GM18508 (cell line): ENCODE data around the gene PAOX.

ENCODE experiments used
- ATAC-seq: cut with Tn5 transposase; IDR thresholded peaks from one replicate; pipeline ENCODE4 v1.9.1; 2021; ENCODE audit warnings: moderate number of reproducible peaks; ENCODE audit not compliant: insufficient read depth, unreplicated experiment

The PAOX gene

DNA sequence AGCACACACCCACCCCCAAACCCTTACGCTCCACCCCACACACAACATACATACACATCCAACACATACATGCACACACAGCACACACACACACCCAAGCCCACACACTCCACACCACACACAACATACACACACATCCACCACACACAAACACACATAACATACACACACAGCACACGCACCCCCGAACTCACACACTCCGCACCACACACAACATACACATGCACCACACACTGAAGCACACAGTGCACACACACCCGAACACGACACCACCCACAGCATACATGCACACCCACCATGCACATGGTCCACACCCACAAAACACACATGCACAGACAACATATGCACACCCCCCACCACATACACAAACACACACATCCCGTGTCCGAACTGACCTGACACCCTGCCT is 29.9 kb upstream of the PAOX start:
- no peak for ATAC-seq

- ATAC-seq = no peak
Observed at GRCh38 chr10:133349577-133350011, 29.5 kb upstream of the PAOX start.

DNA sequence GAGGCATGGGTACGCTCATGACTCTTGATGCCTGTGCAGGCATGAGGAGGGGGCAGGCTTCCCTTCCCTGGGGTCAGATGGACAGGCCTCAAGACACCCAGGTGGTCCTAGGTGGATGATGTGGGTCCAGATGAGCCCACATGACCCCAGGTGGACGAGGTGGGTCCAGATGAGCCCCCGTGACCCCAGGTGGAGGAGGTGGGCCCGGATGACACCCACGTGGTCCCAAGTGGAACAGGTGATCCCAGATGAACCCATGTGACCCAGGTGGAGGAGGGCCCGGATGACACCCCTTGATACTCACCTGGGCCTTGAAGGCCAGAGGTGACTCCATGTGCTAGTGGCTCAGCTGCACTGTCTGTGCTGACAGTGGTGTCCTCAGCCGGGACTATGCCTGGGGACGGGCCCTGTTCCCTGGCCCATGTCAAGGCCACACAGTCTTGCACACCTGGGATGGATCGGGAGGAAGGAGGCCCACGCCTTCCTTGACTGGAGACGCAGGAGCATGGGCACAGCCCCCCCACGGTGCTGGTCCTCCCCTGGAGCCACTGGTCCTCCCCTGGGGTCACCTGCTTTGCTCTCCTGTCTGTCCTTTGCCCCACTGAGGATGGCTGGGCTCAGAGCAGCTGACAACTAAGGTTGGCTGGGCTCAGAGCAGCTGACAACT is 28.6 kb upstream of the PAOX start:
- ATAC-seq = no peak

GRCh38 chr10:133350950-133351329 is 28.1 kb upstream of the PAOX start:
- no peak for ATAC-seq

- ATAC-seq = no peak
Observed at GRCh38 chr10:133351408-133352318, 27.4 kb upstream of the PAOX start.

DNA sequence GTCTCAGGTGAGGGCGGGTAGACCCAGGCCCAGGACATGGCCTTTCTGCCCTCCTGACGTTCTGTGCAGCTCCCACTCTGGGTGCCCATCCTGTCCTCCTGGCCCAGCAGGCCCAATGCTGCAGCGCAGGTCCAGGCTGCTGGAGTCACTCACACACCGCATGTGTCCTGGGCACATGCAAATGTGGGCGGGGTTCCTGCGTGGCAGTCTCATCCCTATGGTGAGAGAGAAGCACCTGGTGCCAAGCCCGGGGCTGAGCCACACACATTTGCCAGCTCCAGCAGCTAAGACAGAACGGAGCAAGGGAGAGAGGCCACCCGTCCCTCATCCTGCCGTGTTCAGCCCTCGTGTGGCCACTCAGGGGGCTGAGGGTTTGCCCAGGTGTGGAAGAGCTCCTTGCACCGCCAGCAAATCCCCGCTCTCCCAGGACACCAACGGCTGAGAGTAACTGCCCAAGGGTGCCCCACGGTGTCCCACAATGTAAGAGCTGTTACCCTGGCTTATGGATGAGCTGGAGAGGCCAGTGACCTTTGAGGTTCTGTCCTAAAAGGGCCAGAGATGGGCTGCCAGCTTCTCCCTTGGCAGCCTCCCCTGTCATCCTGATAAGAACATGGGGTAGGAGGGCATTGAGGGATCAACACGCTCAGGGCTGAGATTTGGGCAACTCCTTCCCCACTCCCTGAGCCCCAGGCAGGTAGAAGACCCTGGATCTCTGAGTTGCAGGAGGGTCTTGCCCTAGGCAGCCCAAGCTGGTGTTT is 25.7 kb upstream of the PAOX start:
- ATAC-seq = no peak

DNA sequence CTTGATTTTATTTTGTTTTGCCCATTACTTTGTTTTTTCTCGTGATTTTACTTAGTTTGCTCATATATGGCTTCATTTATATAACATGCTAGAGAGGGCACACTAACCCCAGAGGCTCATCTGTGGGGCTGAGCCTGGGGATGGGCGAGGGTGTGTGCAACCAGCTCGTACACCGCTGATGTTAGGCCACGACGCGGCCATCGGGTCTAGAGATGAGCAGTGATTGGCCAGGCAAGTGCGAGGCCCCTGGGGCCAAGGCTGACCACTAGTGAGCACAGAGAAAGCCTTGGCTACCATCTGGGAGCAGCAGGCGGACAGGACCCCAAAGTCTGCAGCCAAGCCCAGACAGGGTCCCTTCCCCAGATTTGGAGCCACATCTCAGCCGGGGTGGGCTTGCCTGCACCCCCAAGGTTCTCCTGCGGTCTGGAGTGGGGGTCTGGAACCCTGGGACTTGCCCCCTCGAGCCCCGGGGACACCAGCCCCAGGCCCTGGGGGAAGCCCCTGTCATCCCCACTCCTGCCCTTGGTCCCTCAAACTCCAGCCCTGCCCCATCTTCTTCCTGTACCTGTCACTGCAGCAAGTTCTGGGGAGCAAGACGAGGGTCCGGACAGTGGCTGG is 25.0 kb upstream of the PAOX start:
- ATAC-seq = no peak

DNA sequence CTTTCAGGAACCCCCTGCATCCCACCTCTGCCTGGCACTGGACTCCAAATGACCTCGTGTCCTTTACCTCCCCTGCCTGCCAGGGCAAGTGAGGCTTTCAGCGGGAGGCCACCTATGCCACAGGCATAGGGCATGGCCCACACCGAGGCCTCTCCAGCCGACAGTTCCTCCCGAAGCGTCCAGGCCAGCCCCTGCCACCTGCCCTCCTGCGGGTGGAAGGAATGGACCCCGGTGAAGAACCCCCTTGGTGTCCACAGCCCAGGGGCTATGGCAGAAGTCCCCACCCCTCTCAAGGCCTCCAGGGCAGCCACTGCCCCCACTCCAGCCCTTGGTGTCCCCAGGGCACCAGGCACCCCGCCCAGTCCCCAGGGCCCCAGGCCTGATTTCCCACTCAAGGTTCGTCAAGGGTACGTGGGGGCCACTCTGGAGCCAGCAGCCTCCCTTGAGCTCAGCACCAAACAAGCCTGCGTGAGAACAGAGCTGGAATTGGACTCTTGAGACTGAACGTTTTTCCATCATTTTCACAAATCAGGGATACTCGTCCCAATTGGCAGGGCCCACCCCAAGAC is 24.3 kb upstream of the PAOX start:
- no peak for ATAC-seq

- no peak for ATAC-seq
Observed at GRCh38 chr10:133355266-133355665, 23.8 kb upstream of the PAOX start.

GRCh38 chr10:133355991-133356390 is 23.1 kb upstream of the PAOX start:
- ATAC-seq = no peak

DNA sequence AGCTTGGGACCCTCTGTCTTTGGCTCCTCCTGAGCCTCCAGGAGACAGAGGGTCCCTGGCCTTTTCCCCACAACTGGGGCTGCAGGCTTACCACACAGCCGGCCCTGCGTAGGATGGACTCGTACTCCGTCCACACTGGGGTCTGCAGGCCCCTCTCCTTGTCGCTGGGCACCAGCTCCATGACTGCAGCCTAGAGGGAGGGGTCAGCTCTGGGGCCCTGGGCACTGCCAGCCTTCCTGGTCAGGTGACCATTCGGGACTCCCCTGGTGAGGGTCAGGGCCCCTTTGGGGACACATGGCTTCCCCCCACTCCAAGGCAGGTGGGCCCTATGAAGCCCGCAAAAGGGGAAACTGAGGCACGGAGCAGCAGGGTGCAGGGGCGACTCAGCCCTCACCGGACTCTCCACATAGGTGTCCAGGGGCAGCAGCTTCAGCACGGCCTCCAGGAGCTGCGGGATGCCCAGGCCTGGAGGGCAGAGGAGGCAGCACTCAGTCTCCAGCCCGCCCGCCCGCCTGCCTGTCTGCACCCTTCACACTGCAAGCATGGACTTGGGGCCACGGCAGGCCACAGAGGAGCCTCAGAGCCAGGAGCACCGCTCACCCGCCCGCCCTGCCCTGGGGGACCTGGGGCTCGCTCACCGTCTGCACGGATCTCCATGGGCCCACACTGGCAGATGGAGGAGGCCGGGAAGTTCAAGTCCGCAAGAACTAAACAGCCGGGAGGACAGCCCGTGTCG is 22.3 kb upstream of the PAOX start:
- no peak for ATAC-seq

DNA sequence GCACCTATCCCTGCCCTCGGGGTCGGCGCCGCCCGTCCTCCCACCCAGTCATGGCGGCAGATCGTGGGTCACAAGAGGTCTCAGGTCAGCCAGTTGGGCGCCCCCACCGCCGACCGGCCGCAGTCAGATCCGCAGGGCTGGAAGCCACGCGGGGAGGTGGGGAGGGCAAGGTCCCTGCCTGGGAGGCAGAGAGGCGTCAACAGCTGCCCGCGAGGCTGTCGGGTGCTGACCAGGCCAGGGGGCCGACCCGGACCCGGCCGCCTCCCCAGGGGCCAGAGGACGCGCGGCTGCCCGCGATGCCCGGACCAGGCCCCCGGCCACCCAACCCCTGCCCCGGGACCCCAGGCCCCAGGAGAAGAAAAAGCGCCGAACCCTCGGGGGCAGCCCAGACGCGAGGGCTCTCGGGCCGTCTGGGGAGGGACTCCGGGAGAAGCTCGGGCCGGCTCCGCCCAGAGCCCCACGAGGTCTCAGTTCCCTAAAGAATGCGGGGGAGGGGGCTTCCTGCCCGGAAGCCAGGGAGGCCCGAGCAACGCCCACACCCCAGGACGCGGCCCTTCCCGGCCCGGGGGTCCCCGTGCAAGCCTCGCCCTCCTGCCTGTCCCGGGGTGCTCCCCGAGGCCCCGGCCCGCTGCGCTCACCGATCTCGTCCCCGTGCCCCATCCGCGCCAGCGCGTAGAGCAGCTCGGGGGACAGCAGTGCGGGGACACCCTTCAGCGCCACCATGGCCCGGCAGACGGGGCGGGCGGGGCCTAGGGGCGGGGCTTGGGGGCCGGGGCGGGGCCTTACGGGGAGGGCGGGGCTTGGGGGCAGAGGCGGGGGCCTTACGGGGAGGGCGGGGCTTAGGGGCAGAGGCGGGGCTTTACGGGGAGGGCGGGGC is 21.5 kb upstream of the PAOX start, which contains the start of gene FUOM:
TSS of gene FUOM (minus strand) at position 735 of the 877 bp plus-strand sequence. CDS start at position 723, 12 bp downstream.
- ATAC-seq = no peak

DNA sequence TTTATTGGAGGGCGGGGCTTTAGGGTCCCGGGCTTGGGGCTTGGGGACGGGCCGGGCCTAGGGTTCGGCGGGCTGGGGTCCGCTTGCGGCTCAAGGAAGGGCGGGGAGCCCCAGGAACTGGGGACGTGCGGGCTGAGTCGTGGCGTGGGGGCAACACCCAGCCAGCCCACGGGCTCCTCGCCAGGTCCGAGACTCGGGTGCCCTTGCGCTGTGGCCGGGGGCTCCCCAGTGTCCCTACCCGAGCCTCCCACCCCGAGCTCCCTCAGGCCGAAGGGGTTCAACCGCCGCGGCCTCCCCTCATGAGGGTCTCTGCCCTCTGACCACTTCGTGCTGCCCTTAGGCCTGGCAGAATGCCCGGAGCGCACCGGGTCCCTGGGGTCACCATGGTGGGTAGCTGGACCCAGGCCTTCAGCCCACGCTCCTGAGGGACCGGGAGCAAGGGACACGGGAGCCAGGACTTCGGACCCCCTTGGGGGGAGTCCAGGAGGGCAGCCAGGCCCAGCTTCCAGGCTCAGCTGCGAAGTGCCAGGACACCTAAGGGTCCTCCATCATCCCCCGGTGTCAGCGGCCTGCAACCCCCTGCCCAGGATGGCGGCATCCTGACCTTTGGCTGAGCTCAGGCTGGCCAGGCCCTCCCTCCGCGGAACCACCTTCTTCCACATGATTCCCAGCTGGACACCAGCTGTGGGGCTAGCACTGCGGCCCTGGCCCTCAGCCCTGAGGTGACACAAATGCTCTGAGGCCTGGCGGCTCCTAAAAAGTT is 20.7 kb upstream of the PAOX start:
- ATAC-seq = no peak

- ATAC-seq = no peak
Observed at GRCh38 chr10:133358925-133359310, 20.1 kb upstream of the PAOX start.

DNA sequence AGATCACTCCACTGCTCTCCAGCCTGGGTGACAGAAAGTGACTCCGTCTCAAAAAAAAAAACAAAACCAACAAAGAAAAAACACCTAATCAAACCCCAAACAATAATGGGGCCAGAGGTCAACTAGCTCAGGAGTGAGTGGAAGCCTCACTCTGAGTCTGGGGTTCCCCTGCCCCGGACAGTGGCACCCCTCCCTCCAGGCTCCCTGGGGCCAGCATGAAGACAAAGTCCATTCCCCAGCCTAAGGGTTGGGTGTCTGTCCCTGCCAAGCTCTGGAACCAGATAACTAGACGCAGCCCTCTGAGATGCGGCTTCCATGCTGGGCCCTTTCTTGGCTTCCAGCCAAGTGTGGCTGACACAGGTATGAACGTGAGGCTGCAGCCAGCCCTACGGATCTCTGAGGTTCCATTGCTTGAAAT is 19.5 kb upstream of the PAOX start:
- ATAC-seq = no peak

DNA sequence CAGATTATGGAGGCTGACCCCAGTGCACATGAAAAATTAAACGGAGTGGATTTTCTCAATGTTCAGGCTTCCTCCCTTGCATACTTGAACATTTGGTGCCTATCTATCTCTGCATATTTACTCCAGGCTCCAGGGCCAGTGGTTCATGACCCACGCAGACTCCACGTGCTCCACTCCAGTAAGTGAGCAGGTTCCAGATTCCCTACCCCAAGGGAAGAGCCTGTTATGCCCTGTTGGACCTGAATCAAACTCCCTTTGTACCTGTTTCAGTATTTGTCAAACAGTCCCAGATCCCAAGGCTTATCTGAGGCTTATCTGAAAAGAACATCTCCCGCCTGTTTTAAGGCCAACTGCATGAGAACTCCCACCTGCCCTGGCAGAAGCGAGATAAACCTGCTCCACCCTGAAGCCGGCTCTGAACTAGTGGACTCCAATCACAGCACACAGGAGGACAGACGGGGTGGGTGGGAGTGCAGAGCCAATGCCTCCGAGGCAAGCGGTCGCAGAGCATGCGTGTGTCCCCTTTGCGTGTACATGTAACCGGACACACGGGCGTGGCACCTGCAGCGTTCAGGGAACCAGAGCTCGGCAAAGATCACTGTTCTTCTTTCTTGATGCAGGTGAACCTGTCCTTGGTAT is 19.0 kb upstream of the PAOX start:
- ATAC-seq = no peak

GRCh38 chr10:133361227-133361626 is 17.8 kb upstream of the PAOX start:
- ATAC-seq = no peak
